Transverse colon (tissue), 4 donors: ENCODE results near the gene SERPINA9.

Source experiments
- CTCF ChIP-seq, 5 experiments: fragments of 200-600 bp in 3 of 5; fragments of 450-650 bp in 2 of 5; sonication (generic) in 3 of 5; IDR thresholded peaks; 1 replicate in 2 of 5; 2 replicates in 3 of 5; pipeline ENCODE4 v1.5.1; 2016 to 2017; ENCODE audit warnings: antibody characterized with exemption in 5 of 5, inconsistent platforms in 3 of 5, mild to moderate bottlenecking in 2 of 5, moderate library complexity in 1 of 5
- EP300 ChIP-seq: sonication (generic); formaldehyde crosslinking; IDR thresholded peaks from one replicate; pipeline ENCODE4 v1.6.1; 2017; ENCODE audit warnings: antibody characterized with exemption, low read depth
- POLR2A ChIP-seq: fragments of 450-650 bp; IDR thresholded peaks from one replicate; pipeline ENCODE4 v1.6.1; 2016; ENCODE audit warnings: antibody characterized with exemption, mild to moderate bottlenecking, moderate library complexity
- POLR2AphosphoS5 ChIP-seq, 3 donors: sonication (generic); formaldehyde crosslinking; IDR thresholded peaks; one replicate each; pipeline ENCODE4 v1.6.1; 2016; ENCODE audit warnings: antibody characterized with exemption in 3 of 3

- TF ChIP-seq POLR2AphosphoS5 (IDR thresholded peaks at IDR 0.05) = no peak
- TF ChIP-seq CTCF (IDR thresholded peaks at IDR 0.05) = no peak
- TF ChIP-seq POLR2A = no peak
- TF ChIP-seq EP300 = no peak
Measured at GRCh38 chr14:94476023-94476422, at the start of gene SERPINA9.
